ENCODE results near the gene TBRG4.
A peak's percentile ranks its signal among the peaks of the same experiment; 100 is the strongest.
"Not testable (repeated sequence)": the region's sequence is repeated elsewhere in the genome, so short reads cannot be mapped to it uniquely, and the experiment has no call there.

The TBRG4 gene

GRCh38 chr7:45114926-45115325, 3.4 kb upstream of the TBRG4 start:
- H3K27ac ChIP-seq = no peak overlapping the region
- TF ChIP-seq CTCF (conservative IDR thresholded peaks at IDR 0.05) = no peak
- TF ChIP-seq ZFX (IDR thresholded peaks at IDR 0.05) = no peak

DNA sequence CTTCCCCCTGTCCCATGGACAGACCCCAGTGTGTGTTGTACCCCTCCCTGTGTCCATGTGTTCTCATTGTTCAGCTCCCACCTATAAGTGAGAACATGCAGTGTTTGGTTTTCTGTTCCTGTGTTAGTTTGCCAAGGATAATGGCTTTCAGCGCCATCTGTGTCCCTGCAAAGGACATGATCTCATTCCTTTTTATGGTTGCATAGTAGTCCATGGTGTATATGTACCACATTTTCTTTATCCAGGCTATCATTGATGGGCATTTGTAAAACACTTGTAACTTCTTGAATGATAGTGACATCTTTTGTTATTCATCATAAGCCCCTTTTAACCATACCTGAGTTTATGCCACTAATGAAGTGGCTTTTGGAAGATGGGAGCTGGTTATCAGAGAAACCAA, 2.8 kb upstream of the TBRG4 start:
- H3K27ac ChIP-seq = not testable (repeated sequence)

DNA sequence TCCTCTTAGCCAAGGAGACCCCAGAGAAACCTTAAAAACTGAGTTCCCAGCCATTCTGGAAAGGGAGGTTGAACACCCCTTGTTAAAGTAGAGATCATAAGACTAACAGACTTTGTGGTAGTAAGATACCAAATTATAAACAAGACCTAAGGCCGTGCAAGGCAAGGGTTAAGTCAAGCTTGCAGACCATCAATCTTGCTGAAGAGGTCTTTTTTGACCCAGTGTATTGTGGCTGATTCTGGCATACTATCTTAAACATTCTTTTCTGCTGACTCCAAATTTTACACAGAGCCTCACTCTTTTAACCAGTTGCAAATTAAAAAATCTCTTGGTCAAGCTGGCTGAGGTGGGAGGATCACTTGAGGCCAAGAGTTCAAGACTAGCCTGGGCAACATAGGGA, 1.2 kb upstream of the TBRG4 start:
- peak overlapping the region; percentile 94 for H3K27ac ChIP-seq
- no peak for TF ChIP-seq CTCF (conservative IDR thresholded peaks at IDR 0.05)
- TF ChIP-seq ZFX (IDR thresholded peaks at IDR 0.05) = no peak

- TF ChIP-seq ZFX (IDR thresholded peaks at IDR 0.05) = no peak
- no peak for TF ChIP-seq CTCF (conservative IDR thresholded peaks at IDR 0.05)
- no peak overlapping the region for H3K27ac ChIP-seq
Observed at GRCh38 chr7:45108863-45109262, 2.6 kb downstream of the TBRG4 start.

- H3K27ac ChIP-seq = no peak overlapping the region
- no peak for TF ChIP-seq CTCF (conservative IDR thresholded peaks at IDR 0.05)
- TF ChIP-seq ZFX (IDR thresholded peaks at IDR 0.05) = no peak
Observed at GRCh38 chr7:45107356-45107755, 4.1 kb downstream of the TBRG4 start.

DNA sequence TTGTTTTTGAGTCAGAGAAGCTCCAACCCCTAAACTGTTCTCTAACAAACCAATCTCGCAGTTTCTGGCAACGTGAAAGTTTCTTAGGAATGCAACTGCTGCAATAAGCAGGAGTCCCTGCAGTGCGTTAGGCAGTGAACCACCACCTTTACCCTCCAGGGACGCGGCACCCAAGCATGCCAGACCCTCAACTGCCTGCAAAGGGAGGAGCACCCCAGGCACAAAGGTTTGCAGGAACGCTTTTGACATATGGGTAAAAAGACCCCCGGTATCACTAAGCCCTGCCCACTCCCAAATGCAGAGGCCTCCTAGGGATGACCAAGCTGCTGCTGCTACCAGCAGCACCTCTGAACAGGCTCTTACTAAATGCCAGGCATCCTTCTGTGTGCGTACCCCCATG, 4.7 kb downstream of the TBRG4 start:
- H3K27ac ChIP-seq = no peak overlapping the region
- no peak for TF ChIP-seq CTCF (conservative IDR thresholded peaks at IDR 0.05)
- TF ChIP-seq ZFX (IDR thresholded peaks at IDR 0.05) = no peak

DNA sequence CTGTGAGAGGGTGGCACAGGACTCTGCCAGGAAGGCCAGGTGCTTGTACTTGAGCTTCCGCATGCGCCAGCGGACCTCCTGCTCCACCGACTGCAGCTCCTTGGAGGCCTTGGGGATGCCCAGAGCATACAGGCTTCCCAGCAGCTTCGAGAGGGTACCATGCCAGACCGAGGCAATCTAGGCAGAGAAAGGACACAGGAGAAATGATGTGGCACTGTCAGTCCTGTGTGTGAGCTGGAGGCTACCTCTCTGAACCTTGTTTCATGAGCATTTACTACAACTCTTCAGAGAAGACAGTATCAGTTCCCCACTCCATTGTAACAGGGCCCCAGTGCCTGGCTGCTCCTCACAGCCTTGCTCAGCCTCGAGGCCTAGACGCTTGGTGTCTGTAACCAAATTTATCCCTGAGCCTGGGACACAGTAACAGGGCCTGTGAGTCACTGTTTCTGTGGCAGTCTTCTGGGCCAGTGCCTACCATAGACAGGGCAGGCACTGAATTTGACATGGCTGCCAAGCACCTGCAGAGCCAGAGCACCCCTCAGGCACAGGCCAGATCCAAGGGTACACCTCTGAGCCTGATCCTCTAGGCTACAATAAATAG, 5.8 kb downstream of the TBRG4 start:
- TF ChIP-seq CTCF (conservative IDR thresholded peaks at IDR 0.05) = no peak
- no peak for TF ChIP-seq ZFX (IDR thresholded peaks at IDR 0.05)
- no peak overlapping the region for H3K27ac ChIP-seq

GRCh38 chr7:45104844-45105587, 6.5 kb downstream of the TBRG4 start:
- no peak overlapping the region for H3K27ac ChIP-seq
- TF ChIP-seq ZFX (IDR thresholded peaks at IDR 0.05) (no peak), CTCF (conservative IDR thresholded peaks at IDR 0.05) (no peak)
